Measurements from ENCODE around the gene HMOX1.

DNA sequence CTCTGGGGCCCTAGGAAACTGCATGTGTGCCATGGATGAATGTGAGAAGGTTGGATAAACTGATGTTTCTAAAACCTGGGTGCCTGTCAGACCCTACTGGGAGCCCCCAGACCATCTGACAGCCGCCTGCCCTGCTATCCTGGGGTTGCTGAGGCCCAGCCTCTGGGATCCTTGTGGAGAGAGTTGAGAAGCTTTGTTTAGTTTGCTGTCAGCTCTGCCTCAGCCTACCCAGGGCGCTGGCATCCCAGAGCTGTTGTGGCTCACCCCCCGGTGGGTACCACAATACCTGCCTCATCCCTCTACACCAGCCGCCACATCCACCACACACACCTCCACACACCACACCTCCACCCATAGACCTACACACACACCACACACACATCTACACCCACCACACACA, 38.5 kb upstream of the HMOX1 start:
- TF ChIP-seq POLR2A (IDR thresholded peaks at IDR 0.05; ENCODE audit: control extremely low read depth in 1 of 2, low read depth in 2 of 2, low read length in 2 of 2) (no peak), BCL11A (IDR thresholded peaks at IDR 0.05; ENCODE audit: low read depth in 2 of 2, low read length in 2 of 2) (no peak), CEBPB (IDR thresholded peaks at IDR 0.05; ENCODE audit: low read depth, low read length) (no peak), JUND (IDR thresholded peaks at IDR 0.05; ENCODE audit: low read length) (no peak), EP300 (IDR thresholded peaks at IDR 0.05; ENCODE audit: borderline replicate concordance in 1 of 2, low read depth in 2 of 2, low read length in 2 of 2) (no peak), RNF2 (IDR thresholded peaks at IDR 0.05; ENCODE audit: borderline replicate concordance, low read depth, low read length, missing control alignments, poor library complexity, severe bottlenecking) (no peak), KDM1A (IDR thresholded peaks at IDR 0.05; ENCODE audit: borderline replicate concordance, low read length) (no peak), NRF1 (IDR thresholded peaks at IDR 0.05; ENCODE audit: low read depth, low read length) (no peak), BACH1 (IDR thresholded peaks at IDR 0.05; ENCODE audit: low read length) (no peak), SIRT6 (IDR thresholded peaks at IDR 0.05; ENCODE audit: low read length) (no peak), RXRA (IDR thresholded peaks at IDR 0.05; ENCODE audit: insufficient read depth, low read depth, low read length) (no peak), POLR2AphosphoS5 (IDR thresholded peaks at IDR 0.05; ENCODE audit: low read depth, low read length) (no peak)
- TF ChIP-seq, protein P1, sequence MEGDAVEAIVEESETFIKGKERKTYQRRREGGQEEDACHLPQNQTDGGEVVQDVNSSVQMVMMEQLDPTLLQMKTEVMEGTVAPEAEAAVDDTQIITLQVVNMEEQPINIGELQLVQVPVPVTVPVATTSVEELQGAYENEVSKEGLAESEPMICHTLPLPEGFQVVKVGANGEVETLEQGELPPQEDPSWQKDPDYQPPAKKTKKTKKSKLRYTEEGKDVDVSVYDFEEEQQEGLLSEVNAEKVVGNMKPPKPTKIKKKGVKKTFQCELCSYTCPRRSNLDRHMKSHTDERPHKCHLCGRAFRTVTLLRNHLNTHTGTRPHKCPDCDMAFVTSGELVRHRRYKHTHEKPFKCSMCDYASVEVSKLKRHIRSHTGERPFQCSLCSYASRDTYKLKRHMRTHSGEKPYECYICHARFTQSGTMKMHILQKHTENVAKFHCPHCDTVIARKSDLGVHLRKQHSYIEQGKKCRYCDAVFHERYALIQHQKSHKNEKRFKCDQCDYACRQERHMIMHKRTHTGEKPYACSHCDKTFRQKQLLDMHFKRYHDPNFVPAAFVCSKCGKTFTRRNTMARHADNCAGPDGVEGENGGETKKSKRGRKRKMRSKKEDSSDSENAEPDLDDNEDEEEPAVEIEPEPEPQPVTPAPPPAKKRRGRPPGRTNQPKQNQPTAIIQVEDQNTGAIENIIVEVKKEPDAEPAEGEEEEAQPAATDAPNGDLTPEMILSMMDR (IDR thresholded peaks at IDR 0.05; ENCODE audit: control extremely low read depth in 1 of 3, insufficient read depth in 1 of 3, low read depth in 1 of 3, low read length in 3 of 3): no peak
- TF ChIP-seq, protein P2, sequence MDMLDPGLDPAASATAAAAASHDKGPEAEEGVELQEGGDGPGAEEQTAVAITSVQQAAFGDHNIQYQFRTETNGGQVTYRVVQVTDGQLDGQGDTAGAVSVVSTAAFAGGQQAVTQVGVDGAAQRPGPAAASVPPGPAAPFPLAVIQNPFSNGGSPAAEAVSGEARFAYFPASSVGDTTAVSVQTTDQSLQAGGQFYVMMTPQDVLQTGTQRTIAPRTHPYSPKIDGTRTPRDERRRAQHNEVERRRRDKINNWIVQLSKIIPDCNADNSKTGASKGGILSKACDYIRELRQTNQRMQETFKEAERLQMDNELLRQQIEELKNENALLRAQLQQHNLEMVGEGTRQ (IDR thresholded peaks at IDR 0.05; ENCODE audit: low read length): no peak
